CD4-positive, CD25-positive, alpha-beta regulatory T cell (primary cell): ENCODE results near the gene ATRNL1. TPM values are rescaled to one million over a fixed set of nuclear protein-coding genes. Genes with fewer than 3 reads are reported as not detected.

Source experiments
- ATAC-seq, 2 donors: fragments of 150-1000 bp; cut with Tn5 transposase; one replicate each; pipeline ENCODE4 v1.10.0; 2021; ENCODE audit warnings: low read depth in 2 of 2, moderate number of reproducible peaks in 2 of 2, moderate library complexity in 1 of 2
- DNase-seq, 3 donors: peaks; one replicate each; pipeline versions ENCODE4 v3.0.0 to v3.0.0-alpha.2; 2012 to 2022; ENCODE audit warnings: mixed read lengths in 1 of 3
- H3K27ac ChIP-seq: one replicate; pipeline ENCODE4 v1.7.0; 2013; ENCODE audit warnings: mild to moderate bottlenecking, low read length; ENCODE audit not compliant: insufficient read depth, poor library complexity, severe bottlenecking
- H3K27me3 ChIP-seq: one replicate; pipeline ENCODE4 v1.7.0; 2013; ENCODE audit warnings: low read length; ENCODE audit not compliant: control insufficient read depth, insufficient read depth
- H3K36me3 ChIP-seq: one replicate; pipeline ENCODE4 v1.7.0; 2013; ENCODE audit warnings: mild to moderate bottlenecking, low read length, moderate library complexity; ENCODE audit not compliant: control insufficient read depth, insufficient read depth
- H3K4me1 ChIP-seq: 2 replicates; pipeline ENCODE4 v1.7.0; 2013; ENCODE audit warnings: mild to moderate bottlenecking, low read length; ENCODE audit not compliant: insufficient read depth, control insufficient read depth, poor library complexity, severe bottlenecking
- H3K4me3 ChIP-seq: one replicate; pipeline ENCODE4 v1.7.0; 2013; ENCODE audit warnings: low read depth, mild to moderate bottlenecking, low read length, moderate library complexity
- H3K9me3 ChIP-seq, 2 experiments: 1 replicate in 1 of 2; 2 replicates in 1 of 2; pipeline ENCODE4 v1.7.0; 2013; ENCODE audit warnings: low read length in 2 of 2, mild to moderate bottlenecking in 1 of 2, moderate library complexity in 1 of 2; ENCODE audit not compliant: control insufficient read depth in 2 of 2
- H3K27ac Mint-ChIP-seq, 3 donors: one replicate each; pipeline ENCODE4 v1.8.0; 2020 to 2022; ENCODE audit warnings: mild to moderate bottlenecking in 3 of 3, mixed read lengths in 3 of 3, moderate library complexity in 2 of 3
- H3K27me3 Mint-ChIP-seq: one replicate; pipeline ENCODE4 v1.8.0; 2022; ENCODE audit warnings: mild to moderate bottlenecking, mixed read lengths
- H3K36me3 Mint-ChIP-seq: one replicate; pipeline ENCODE4 v1.8.0; 2020; ENCODE audit warnings: mixed read lengths
- H3K4me1 Mint-ChIP-seq, 4 donors: one replicate each; pipeline ENCODE4 v1.8.0; 2020 to 2022; ENCODE audit warnings: mixed read lengths in 4 of 4, mild to moderate bottlenecking in 1 of 4
- H3K4me3 Mint-ChIP-seq, 4 donors: one replicate each; pipeline ENCODE4 v1.8.0; 2020 to 2022; ENCODE audit warnings: mild to moderate bottlenecking in 4 of 4, mixed read lengths in 4 of 4, moderate library complexity in 3 of 4
- H3K9me3 Mint-ChIP-seq, 7 donors: one replicate each; pipeline ENCODE4 v1.8.0; 2020 to 2022; ENCODE audit warnings: mixed read lengths in 7 of 7, mild to moderate bottlenecking in 3 of 7, moderate library complexity in 2 of 7
- polyA plus RNA-seq, 4 donors: library from polyadenylated mRNA; unstranded; fragments of 300-500 nt; fragmentation: Illumina TruSeq; gene quantifications; one replicate each; pipeline ENCODE4 v1.2.3, GENCODE V29; 2021
- total RNA-seq: library from RNA; stranded (reverse); gene quantifications from one replicate; pipeline ENCODE4 v1.2.3, GENCODE V29; 2022

ATRNL1 gene
- total and polyA plus RNA-seq, 5 donors from 2014 or later, result not detected

DNA sequence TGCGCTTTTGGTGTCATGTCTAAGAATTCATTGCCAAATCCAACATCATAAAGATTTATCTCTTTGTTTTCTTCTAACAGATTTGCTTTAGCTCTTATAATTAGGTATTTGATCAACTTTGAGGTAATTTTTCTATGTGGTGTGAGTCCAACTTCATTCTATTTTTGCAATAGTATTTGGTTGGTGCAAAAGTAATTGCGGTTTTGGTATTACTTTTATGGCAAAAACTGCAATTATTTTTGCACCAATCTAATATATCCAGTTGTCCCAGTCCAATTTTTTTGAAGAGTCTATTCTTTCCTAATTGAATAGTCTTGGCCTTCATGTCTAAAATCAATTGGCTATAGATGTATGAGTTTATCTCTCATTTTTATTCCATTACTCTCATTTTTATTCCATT lies 535.5 kb downstream of the ATRNL1 start:
- H3K4me3 Mint-ChIP-seq, result no peak overlapping the region
- H3K27ac ChIP-seq, result no peak overlapping the region
- H3K4me3 ChIP-seq, result no peak overlapping the region
- no peaks in the 10 kb centered on the region for H3K36me3 Mint-ChIP-seq
- H3K4me1 ChIP-seq, result no peaks in the 10 kb centered on the region
- no peaks in the 10 kb centered on the region for H3K27me3 ChIP-seq
- no peaks in the 10 kb centered on the region for H3K27me3 Mint-ChIP-seq
- no peak for ATAC-seq
- H3K36me3 ChIP-seq, result no peaks in the 10 kb centered on the region
- no peak overlapping the region for H3K27ac Mint-ChIP-seq
- DNase-seq, result no peak
- no peaks in the 10 kb centered on the region for H3K4me1 Mint-ChIP-seq
- no peaks in the 10 kb centered on the region for H3K9me3 ChIP-seq
- H3K9me3 Mint-ChIP-seq, result peaks cover 0 to 4% (median 2%) of the 10 kb centered on the region in 7 donors

DNA sequence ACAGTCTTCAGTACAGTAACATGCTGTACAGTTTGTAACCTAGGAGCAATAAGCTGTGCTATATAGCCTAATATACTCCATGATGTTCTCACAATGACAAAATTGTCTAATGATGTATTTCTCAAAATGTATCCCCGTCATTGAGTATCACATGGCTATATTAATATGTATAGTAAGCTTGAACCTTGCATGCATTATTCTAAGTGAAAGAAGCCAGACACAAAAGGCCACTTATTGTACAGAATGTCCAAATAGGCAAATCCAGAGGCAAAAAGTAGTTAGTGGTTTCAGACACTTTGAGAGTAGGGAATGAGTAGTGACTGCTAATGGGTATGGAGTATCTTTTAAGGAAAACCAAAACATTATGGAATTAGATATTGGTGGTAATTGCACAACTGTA lies 545.1 kb downstream of the ATRNL1 start:
- no peak overlapping the region for H3K4me3 ChIP-seq
- no peak for ATAC-seq

GRCh38 chr10:115649217-115649616 lies 556.1 kb downstream of the ATRNL1 start:
- Histone ChIP-seq H3K27me3 (no peaks in the 10 kb centered on the region), H3K36me3 (no peaks in the 10 kb centered on the region), H3K4me1 (no peaks in the 10 kb centered on the region), H3K27ac (no peak overlapping the region), H3K4me3 (no peak overlapping the region), H3K9me3 (no peaks in the 10 kb centered on the region)
- Mint-ChIP-seq H3K4me3 (no peak overlapping the region), H3K4me1 (no peaks in the 10 kb centered on the region), H3K9me3 (peaks cover 0 to 9% (median 1%) of the 10 kb centered on the region in 7 donors), H3K27me3 (no peaks in the 10 kb centered on the region), H3K36me3 (no peaks in the 10 kb centered on the region), H3K27ac (no peak overlapping the region)
- no peak for ATAC-seq
- no peak for DNase-seq

More for the DNA sequence above, 545.1 kb downstream of the ATRNL1 start:
- peaks cover 0 to 10% (median 3%) of the 10 kb centered on the region in 7 donors for H3K9me3 Mint-ChIP-seq
- Histone ChIP-seq H3K27ac (no peak overlapping the region), H3K9me3 (no peaks in the 10 kb centered on the region), H3K36me3 (no peaks in the 10 kb centered on the region), H3K4me1 (no peaks in the 10 kb centered on the region), H3K27me3 (no peaks in the 10 kb centered on the region)
- H3K36me3 Mint-ChIP-seq, result no peaks in the 10 kb centered on the region
- H3K27ac Mint-ChIP-seq, result no peak overlapping the region
- no peaks in the 10 kb centered on the region for H3K4me1 Mint-ChIP-seq
- H3K27me3 Mint-ChIP-seq, result no peaks in the 10 kb centered on the region
- H3K4me3 Mint-ChIP-seq, result no peak overlapping the region
- no peak for DNase-seq

DNA sequence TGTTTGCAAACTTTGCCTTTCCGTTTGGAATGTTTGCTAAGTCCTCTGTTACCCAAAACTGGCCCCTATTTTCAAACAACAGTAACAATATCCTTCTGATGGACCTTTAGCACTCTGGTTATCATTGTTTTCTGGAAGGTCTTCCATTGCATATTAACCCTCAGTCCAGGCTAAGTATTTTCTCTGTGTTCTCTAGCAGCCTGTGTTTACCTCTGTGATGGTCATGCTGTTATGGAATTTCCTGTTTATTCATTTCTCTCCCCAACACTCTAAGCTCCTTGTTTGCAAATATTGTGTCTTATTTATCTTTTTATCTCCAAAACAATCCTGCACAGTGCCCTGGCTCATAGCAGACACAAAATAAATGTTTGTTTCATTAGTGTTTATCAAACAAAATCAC lies 560.3 kb downstream of the ATRNL1 start:
- no peak overlapping the region for H3K27ac Mint-ChIP-seq
- H3K36me3 Mint-ChIP-seq, result no peaks in the 10 kb centered on the region

GRCh38 chr10:115654961-115655360 lies 561.8 kb downstream of the ATRNL1 start:
- H3K9me3 ChIP-seq, result no peaks in the 10 kb centered on the region
- no peak overlapping the region for H3K27ac ChIP-seq
- H3K36me3 ChIP-seq, result no peaks in the 10 kb centered on the region
- no peak overlapping the region for H3K4me3 ChIP-seq
- DNase-seq, result no peak
- Mint-ChIP-seq H3K27me3 (no peaks in the 10 kb centered on the region), H3K4me1 (no peaks in the 10 kb centered on the region), H3K27ac (no peak overlapping the region), H3K4me3 (no peak overlapping the region), H3K36me3 (no peaks in the 10 kb centered on the region), H3K9me3 (peaks cover 0 to 11% (median 5%) of the 10 kb centered on the region in 7 donors)
- H3K4me1 ChIP-seq, result no peaks in the 10 kb centered on the region
- no peaks in the 10 kb centered on the region for H3K27me3 ChIP-seq
- ATAC-seq, result no peak

More for the DNA sequence above, 560.3 kb downstream of the ATRNL1 start:
- no peaks in the 10 kb centered on the region for H3K4me1 ChIP-seq
- Mint-ChIP-seq H3K4me1 (no peaks in the 10 kb centered on the region), H3K4me3 (no peak overlapping the region), H3K27me3 (no peaks in the 10 kb centered on the region), H3K9me3 (peaks cover 0 to 11% (median 3%) of the 10 kb centered on the region in 7 donors)
- H3K4me3 ChIP-seq, result no peak overlapping the region
- H3K27ac ChIP-seq, result no peak overlapping the region
- H3K9me3 ChIP-seq, result no peaks in the 10 kb centered on the region
- no peaks in the 10 kb centered on the region for H3K36me3 ChIP-seq
- DNase-seq, result no peak
- ATAC-seq, result no peak
- no peaks in the 10 kb centered on the region for H3K27me3 ChIP-seq

DNA sequence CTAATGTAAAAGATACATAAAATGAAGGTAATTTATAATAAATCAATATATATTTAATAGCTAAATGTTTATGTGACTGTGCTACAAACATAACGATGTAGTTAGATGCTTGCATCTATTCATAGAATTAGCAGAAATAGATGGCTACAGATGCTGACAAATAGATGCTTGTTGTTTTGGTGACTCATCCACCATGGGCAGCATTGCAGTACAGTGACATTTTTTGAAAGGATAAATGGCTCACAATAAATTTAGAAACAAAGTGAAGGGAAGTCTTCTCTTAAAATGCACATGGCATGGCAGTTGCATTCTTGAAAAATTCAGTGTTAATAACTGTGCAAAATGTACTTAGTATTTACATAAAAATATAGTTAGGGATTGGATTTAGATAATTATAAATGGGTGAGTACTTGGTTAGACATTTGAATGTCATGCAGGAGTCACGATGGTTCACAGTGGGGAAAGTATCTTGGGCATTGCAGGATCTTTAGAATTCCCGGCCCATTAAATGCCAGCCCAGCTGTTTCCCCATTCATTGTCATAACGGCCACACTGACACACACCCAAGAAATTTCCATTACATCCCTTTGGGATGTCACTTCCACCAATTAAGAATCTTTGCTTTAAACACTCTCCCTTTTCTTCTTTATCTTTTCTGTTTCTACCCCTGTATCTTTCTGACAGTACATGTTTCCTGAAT lies 564.1 kb downstream of the ATRNL1 start:
- no peak overlapping the region for H3K27ac ChIP-seq
- Mint-ChIP-seq H3K4me3 (no peak overlapping the region), H3K36me3 (no peaks in the 10 kb centered on the region), H3K27me3 (no peaks in the 10 kb centered on the region), H3K27ac (no peak overlapping the region), H3K4me1 (no peaks in the 10 kb centered on the region), H3K9me3 (peaks cover 0 to 11% (median 3%) of the 10 kb centered on the region in 7 donors)
- H3K4me3 ChIP-seq, result no peak overlapping the region
- H3K36me3 ChIP-seq, result no peaks in the 10 kb centered on the region
- ATAC-seq, result no peak
- H3K27me3 ChIP-seq, result no peaks in the 10 kb centered on the region
- no peaks in the 10 kb centered on the region for H3K4me1 ChIP-seq
- H3K9me3 ChIP-seq, result no peaks in the 10 kb centered on the region
- DNase-seq, result no peak

GRCh38 chr10:115659616-115660015 lies 566.5 kb downstream of the ATRNL1 start:
- Histone ChIP-seq H3K4me3 (no peak overlapping the region), H3K27ac (no peak overlapping the region), H3K27me3 (no peaks in the 10 kb centered on the region), H3K36me3 (no peaks in the 10 kb centered on the region), H3K9me3 (no peaks in the 10 kb centered on the region), H3K4me1 (no peaks in the 10 kb centered on the region)
- no peaks in the 10 kb centered on the region for H3K27me3 Mint-ChIP-seq
- peaks cover 0 to 11% (median 2%) of the 10 kb centered on the region in 7 donors for H3K9me3 Mint-ChIP-seq
- ATAC-seq (no peak), DNase-seq (no peak)
- no peaks in the 10 kb centered on the region for H3K4me1 Mint-ChIP-seq
- no peak overlapping the region for H3K27ac Mint-ChIP-seq
- H3K4me3 Mint-ChIP-seq, result no peak overlapping the region
- H3K36me3 Mint-ChIP-seq, result no peaks in the 10 kb centered on the region

GRCh38 chr10:115660391-115660790 lies 567.2 kb downstream of the ATRNL1 start:
- no peaks in the 10 kb centered on the region for H3K36me3 Mint-ChIP-seq
- no peaks in the 10 kb centered on the region for H3K9me3 ChIP-seq
- H3K4me3 Mint-ChIP-seq, result no peak overlapping the region
- no peaks in the 10 kb centered on the region for H3K36me3 ChIP-seq
- ATAC-seq (no peak), DNase-seq (no peak)
- H3K27me3 ChIP-seq, result no peaks in the 10 kb centered on the region
- H3K4me1 Mint-ChIP-seq, result no peaks in the 10 kb centered on the region
- no peaks in the 10 kb centered on the region for H3K27me3 Mint-ChIP-seq
- no peak overlapping the region for H3K27ac Mint-ChIP-seq
- peaks cover 0 to 9% (median 2%) of the 10 kb centered on the region in 7 donors for H3K9me3 Mint-ChIP-seq
- H3K4me1 ChIP-seq, result no peaks in the 10 kb centered on the region
- H3K27ac ChIP-seq, result no peak overlapping the region
- H3K4me3 ChIP-seq, result no peak overlapping the region
